ENCODE results near the gene HOGA1.
A peak's percentile ranks its signal among the peaks of the same experiment; 100 is the strongest.
"Not testable (repeated sequence)": the region's sequence is repeated elsewhere in the genome, so short reads cannot be mapped to it uniquely, and the experiment has no call there.

HOGA1 gene

GRCh38 chr10:97572214-97572989 lies 11.8 kb upstream of the HOGA1 start, which contains the start of gene ANKRD2:
Gene ANKRD2, plus strand, starts transcription at chr10:97572779. Its CDS starts 10 bp downstream, at chr10:97572789.
- H3K27me3 ChIP-seq (replicated peaks; ENCODE audit: control insufficient read depth, insufficient read depth, low read length), result no peaks in the 10 kb centered on the region
- H3K4me1 ChIP-seq (ENCODE audit: control insufficient read depth, insufficient read depth, low read length), result peaks cover 17% of the 10 kb centered on the region
- peaks cover 36% of the 10 kb centered on the region for H3K36me3 ChIP-seq (ENCODE audit: control insufficient read depth, insufficient read depth, low read length, severe bottlenecking)
- no peaks in the 10 kb centered on the region for H3K9me3 ChIP-seq (ENCODE audit: control insufficient read depth, low read length)
- H3K4me3 ChIP-seq (ENCODE audit: low read length), result no peak within 1 kb of the TSS
- peak; percentile 86 for DNase-seq (ENCODE audit: low read depth)
- no peak within 1 kb of the TSS for H3K9ac ChIP-seq (ENCODE audit: low read length)

GRCh38 chr10:97573021-97573420 lies 11.2 kb upstream of the HOGA1 start:
- Histone ChIP-seq H3K27me3 (replicated peaks; ENCODE audit: control insufficient read depth, insufficient read depth, low read length) (no peaks in the 10 kb centered on the region), H3K4me1 (ENCODE audit: control insufficient read depth, insufficient read depth, low read length) (peaks cover 17% of the 10 kb centered on the region), H3K9ac (ENCODE audit: low read length) (no peak overlapping the region), H3K36me3 (ENCODE audit: control insufficient read depth, insufficient read depth, low read length, severe bottlenecking) (peaks cover 35% of the 10 kb centered on the region), H3K9me3 (ENCODE audit: control insufficient read depth, low read length) (no peaks in the 10 kb centered on the region), H3K4me3 (ENCODE audit: low read length) (no peak overlapping the region)
- no peak for DNase-seq (ENCODE audit: low read depth)

- Histone ChIP-seq H3K27me3 (replicated peaks; ENCODE audit: control insufficient read depth, insufficient read depth, low read length) (no peaks in the 10 kb centered on the region), H3K9me3 (ENCODE audit: control insufficient read depth, low read length) (no peaks in the 10 kb centered on the region), H3K9ac (ENCODE audit: low read length) (no peak overlapping the region), H3K36me3 (ENCODE audit: control insufficient read depth, insufficient read depth, low read length, severe bottlenecking) (peaks cover 28% of the 10 kb centered on the region), H3K4me3 (ENCODE audit: low read length) (no peak overlapping the region), H3K4me1 (ENCODE audit: control insufficient read depth, insufficient read depth, low read length) (peaks cover 17% of the 10 kb centered on the region)
- no peak for DNase-seq (ENCODE audit: low read depth)
These were observed 10.5 kb upstream of the HOGA1 start for GRCh38 chr10:97573672-97574071.

GRCh38 chr10:97574374-97575126 lies 9.6 kb upstream of the HOGA1 start:
- peak; percentile 79 for DNase-seq (ENCODE audit: low read depth)
- H3K27me3 ChIP-seq (replicated peaks; ENCODE audit: control insufficient read depth, insufficient read depth, low read length), result no peaks in the 10 kb centered on the region
- no peak overlapping the region for H3K4me3 ChIP-seq (ENCODE audit: low read length)
- H3K9me3 ChIP-seq (ENCODE audit: control insufficient read depth, low read length), result no peaks in the 10 kb centered on the region
- H3K4me1 ChIP-seq (ENCODE audit: control insufficient read depth, insufficient read depth, low read length), result peaks cover 17% of the 10 kb centered on the region
- H3K36me3 ChIP-seq (ENCODE audit: control insufficient read depth, insufficient read depth, low read length, severe bottlenecking), result peaks cover 20% of the 10 kb centered on the region
- H3K9ac ChIP-seq (ENCODE audit: low read length), result no peak overlapping the region

DNA sequence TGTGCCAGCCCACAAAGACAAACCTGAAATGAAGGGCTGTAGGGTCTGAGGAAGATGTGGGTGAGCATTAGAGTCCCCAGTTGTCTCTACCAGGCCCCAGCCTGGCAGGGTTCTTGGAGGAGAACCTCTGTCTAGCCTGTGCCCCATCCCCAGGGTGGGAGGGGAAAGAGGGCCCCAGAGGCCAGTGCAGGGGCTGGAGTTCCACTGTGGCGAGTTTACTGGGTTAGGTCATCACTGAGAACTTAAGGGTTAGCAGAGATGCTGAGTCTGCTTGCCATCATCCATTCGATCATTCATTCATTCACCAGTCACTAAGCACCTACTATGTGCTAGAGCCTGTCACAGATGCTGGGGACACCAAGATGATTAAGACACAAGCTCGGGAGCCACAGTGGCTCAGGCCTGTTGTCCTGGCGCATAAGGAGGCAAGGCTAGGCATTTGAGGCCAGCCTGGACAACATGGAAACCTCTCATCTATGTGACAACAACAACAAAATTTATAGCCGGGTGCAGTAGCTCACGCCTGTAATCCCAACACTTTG lies 9.0 kb upstream of the HOGA1 start:
- Histone ChIP-seq H3K4me3 (ENCODE audit: low read length) (no peak overlapping the region), H3K4me1 (ENCODE audit: control insufficient read depth, insufficient read depth, low read length) (peaks cover 17% of the 10 kb centered on the region), H3K9me3 (ENCODE audit: control insufficient read depth, low read length) (no peaks in the 10 kb centered on the region), H3K9ac (ENCODE audit: low read length) (no peak overlapping the region), H3K36me3 (ENCODE audit: control insufficient read depth, insufficient read depth, low read length, severe bottlenecking) (peaks cover 13% of the 10 kb centered on the region), H3K27me3 (replicated peaks; ENCODE audit: control insufficient read depth, insufficient read depth, low read length) (no peaks in the 10 kb centered on the region)
- peak; percentile 20 for DNase-seq (ENCODE audit: low read depth)

DNA sequence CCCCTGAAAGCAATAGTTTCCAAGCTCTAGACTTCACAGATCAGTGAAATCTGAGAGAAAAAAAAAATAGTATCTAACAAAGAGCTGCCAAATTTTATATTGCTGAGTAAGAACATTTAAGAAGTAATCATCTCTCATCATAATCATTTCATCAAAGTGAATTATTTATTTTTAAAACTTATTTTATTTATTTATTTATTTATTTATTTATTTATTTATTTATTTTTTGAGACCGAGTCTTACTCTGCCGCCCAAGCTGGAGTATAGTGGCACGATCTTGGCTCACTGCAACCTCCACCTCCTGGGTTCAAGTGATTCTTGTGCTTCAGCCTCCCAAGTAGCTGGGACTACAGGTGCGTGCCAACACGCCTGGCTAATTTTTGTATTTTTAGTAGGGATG lies 7.7 kb upstream of the HOGA1 start:
- H3K9ac ChIP-seq (ENCODE audit: low read length); H3K4me3 ChIP-seq (ENCODE audit: low read length); H3K9me3 ChIP-seq (ENCODE audit: control insufficient read depth, low read length); DNase-seq (ENCODE audit: low read depth); H3K36me3 ChIP-seq (ENCODE audit: control insufficient read depth, insufficient read depth, low read length, severe bottlenecking); H3K27me3 ChIP-seq (replicated peaks; ENCODE audit: control insufficient read depth, insufficient read depth, low read length): not testable (repeated sequence)
- peaks cover 17% of the 10 kb centered on the region for H3K4me1 ChIP-seq (ENCODE audit: control insufficient read depth, insufficient read depth, low read length)

- peaks cover 13% of the 10 kb centered on the region for H3K4me1 ChIP-seq (ENCODE audit: control insufficient read depth, insufficient read depth, low read length)
- no peaks in the 10 kb centered on the region for H3K27me3 ChIP-seq (replicated peaks; ENCODE audit: control insufficient read depth, insufficient read depth, low read length)
- DNase-seq (ENCODE audit: low read depth), result no peak
- no peaks in the 10 kb centered on the region for H3K36me3 ChIP-seq (ENCODE audit: control insufficient read depth, insufficient read depth, low read length, severe bottlenecking)
- no peaks in the 10 kb centered on the region for H3K9me3 ChIP-seq (ENCODE audit: control insufficient read depth, low read length)
- no peak overlapping the region for H3K9ac ChIP-seq (ENCODE audit: low read length)
- no peak overlapping the region for H3K4me3 ChIP-seq (ENCODE audit: low read length)
These were observed 6.5 kb upstream of the HOGA1 start for GRCh38 chr10:97577701-97578100.

GRCh38 chr10:97578171-97578844 lies 5.9 kb upstream of the HOGA1 start:
- Histone ChIP-seq H3K9ac (ENCODE audit: low read length) (no peak overlapping the region), H3K36me3 (ENCODE audit: control insufficient read depth, insufficient read depth, low read length, severe bottlenecking) (no peaks in the 10 kb centered on the region)

DNA sequence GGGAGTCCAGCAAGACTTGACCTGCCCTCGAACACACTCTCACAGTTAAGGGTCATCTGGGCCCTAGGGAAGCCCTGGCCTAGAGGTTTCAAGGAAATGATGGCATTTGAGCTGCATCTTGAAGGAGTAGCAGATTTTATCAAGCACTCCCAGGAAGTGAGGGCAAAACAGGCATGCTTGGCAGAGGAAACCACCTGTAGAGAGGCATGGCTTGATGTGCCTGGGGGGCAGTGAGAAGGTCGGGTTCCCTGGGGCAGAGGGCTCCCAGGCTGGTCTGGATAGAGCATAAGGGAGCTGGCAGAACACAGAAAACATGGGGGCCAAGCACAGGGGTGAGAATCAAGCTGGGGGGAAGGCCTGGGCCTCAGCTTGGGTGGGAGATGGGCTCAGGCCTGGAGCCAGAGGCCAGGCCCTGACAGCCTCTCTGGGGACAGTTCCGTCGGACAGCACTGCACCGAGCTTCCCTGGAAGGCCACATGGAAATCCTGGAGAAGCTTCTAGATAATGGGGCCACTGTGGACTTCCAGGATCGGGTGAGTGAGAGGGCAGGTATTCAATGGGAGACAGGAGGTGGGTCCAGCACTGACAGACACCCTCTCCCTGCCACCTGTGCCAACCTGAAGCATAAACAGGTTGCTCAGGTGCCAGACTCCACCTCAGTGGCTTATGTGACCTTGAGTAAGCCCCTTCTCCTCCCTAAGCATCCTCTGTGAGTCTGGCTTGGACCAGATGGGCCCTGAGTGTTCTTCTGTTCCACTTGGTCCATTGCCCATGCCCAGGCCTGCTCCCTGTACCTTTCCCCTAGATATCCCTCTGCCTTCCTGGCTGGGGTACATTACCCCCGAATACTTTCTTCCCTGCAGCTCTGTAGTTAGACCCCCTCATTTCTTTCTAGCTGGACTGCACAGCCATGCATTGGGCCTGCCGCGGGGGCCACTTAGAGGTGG lies 3.5 kb upstream of the HOGA1 start:
- Histone ChIP-seq H3K9me3 (ENCODE audit: control insufficient read depth, low read length) (no peaks in the 10 kb centered on the region), H3K9ac (ENCODE audit: low read length) (no peak overlapping the region)
- no peak for DNase-seq (ENCODE audit: low read depth)

More at GRCh38 chr10:97578171-97578844, 5.9 kb upstream of the HOGA1 start:
- DNase-seq (ENCODE audit: low read depth), result no peak
- peak overlapping the region; percentile 37 for H3K4me3 ChIP-seq (ENCODE audit: low read length)
- H3K4me1 ChIP-seq (ENCODE audit: control insufficient read depth, insufficient read depth, low read length), result peaks cover 7% of the 10 kb centered on the region
- no peaks in the 10 kb centered on the region for H3K27me3 ChIP-seq (replicated peaks; ENCODE audit: control insufficient read depth, insufficient read depth, low read length)
- no peaks in the 10 kb centered on the region for H3K9me3 ChIP-seq (ENCODE audit: control insufficient read depth, low read length)

GRCh38 chr10:97582169-97582568 lies 2.0 kb upstream of the HOGA1 start:
- DNase-seq (ENCODE audit: low read depth), result no peak

More for the DNA sequence above, 3.5 kb upstream of the HOGA1 start:
- Histone ChIP-seq H3K36me3 (ENCODE audit: control insufficient read depth, insufficient read depth, low read length, severe bottlenecking) (no peaks in the 10 kb centered on the region), H3K4me1 (ENCODE audit: control insufficient read depth, insufficient read depth, low read length) (peaks cover 4% of the 10 kb centered on the region), H3K4me3 (ENCODE audit: low read length) (no peak overlapping the region), H3K27me3 (replicated peaks; ENCODE audit: control insufficient read depth, insufficient read depth, low read length) (no peaks in the 10 kb centered on the region)

More at GRCh38 chr10:97582169-97582568, 2.0 kb upstream of the HOGA1 start:
- Histone ChIP-seq H3K4me1 (ENCODE audit: control insufficient read depth, insufficient read depth, low read length) (peaks cover 4% of the 10 kb centered on the region), H3K36me3 (ENCODE audit: control insufficient read depth, insufficient read depth, low read length, severe bottlenecking) (no peaks in the 10 kb centered on the region), H3K9ac (ENCODE audit: low read length) (no peak overlapping the region), H3K4me3 (ENCODE audit: low read length) (no peak overlapping the region), H3K27me3 (replicated peaks; ENCODE audit: control insufficient read depth, insufficient read depth, low read length) (no peaks in the 10 kb centered on the region), H3K9me3 (ENCODE audit: control insufficient read depth, low read length) (no peaks in the 10 kb centered on the region)
